GM12864 (cell line): ENCODE measurements around the gene IMPA2.
"Not testable (repeated sequence)": the region's sequence is repeated elsewhere in the genome, so short reads cannot be mapped to it uniquely, and the experiment has no call there.

Source experiments
- DNase-seq: peaks from one replicate; pipeline ENCODE4 v3.0.0-alpha.2; 2011; ENCODE audit warnings: low read depth
- H3K4me3 ChIP-seq: 2 replicates; pipeline ENCODE4 v1.5.1; 2011; ENCODE audit warnings: mild to moderate bottlenecking, low read depth, low read length, control low read depth
- CTCF ChIP-seq: IDR thresholded peaks from 2 replicates; pipeline ENCODE4 v1.5.1; 2011; ENCODE audit warnings: low read depth, mild to moderate bottlenecking, moderate library complexity, low read length, control low read depth, inconsistent platforms; ENCODE audit errors: missing control alignments

The IMPA2 gene

GRCh38 chr18:12076424-12077140 lies 95.3 kb downstream of the IMPA2 start:
- TF ChIP-seq CTCF = no peak
- DNase-seq = no peak
- no peak overlapping the region for H3K4me3 ChIP-seq

- H3K4me3 ChIP-seq, DNase-seq: not testable (repeated sequence)
These were observed 96.7 kb downstream of the IMPA2 start for GRCh38 chr18:12077994-12078393.

- no peak for DNase-seq
- TF ChIP-seq CTCF = no peak
- no peak overlapping the region for H3K4me3 ChIP-seq
These were observed 98.4 kb downstream of the IMPA2 start for GRCh38 chr18:12079491-12080237.
